Measurements from ENCODE around the gene ANXA10. TPM values are rescaled to one million over a fixed set of nuclear protein-coding genes. Genes with fewer than 3 reads are reported as not detected.

Gene ANXA10
- total and polyA plus RNA-seq, 2 experiments from 2014 or later, result not detected

DNA sequence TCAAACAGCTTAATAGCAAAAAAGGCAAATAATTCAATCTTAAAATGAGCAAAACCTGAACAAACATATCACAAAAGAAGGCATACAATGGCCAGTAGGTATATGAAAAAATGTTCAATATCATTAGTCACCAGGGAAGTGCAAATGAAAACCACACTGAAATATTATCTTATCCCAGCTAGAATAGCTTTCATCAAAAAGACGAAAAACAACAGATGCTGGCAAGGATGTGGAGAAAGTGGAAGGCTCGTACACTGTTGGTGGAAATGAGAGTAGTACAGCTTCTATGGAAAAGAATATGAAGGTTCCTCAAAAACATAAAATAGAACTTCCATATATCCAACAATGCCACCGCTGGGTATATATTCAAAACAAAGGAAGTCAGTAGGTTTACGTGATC, 29.3 kb upstream of the ANXA10 start:
- no peaks in the 10 kb centered on the region for H3K9me3 Mint-ChIP-seq
- H3K4me3 Mint-ChIP-seq, result no peak overlapping the region
- H3K27ac Mint-ChIP-seq, result no peak overlapping the region
- no peaks in the 10 kb centered on the region for H3K36me3 Mint-ChIP-seq (ENCODE audit: low read depth)
- Histone ChIP-seq H2AFZ (no peak overlapping the region), H3K36me3 (ENCODE audit: insufficient read depth) (no peaks in the 10 kb centered on the region), H3K9me2 (ENCODE audit: insufficient read depth) (no peaks in the 10 kb centered on the region), H3F3A (replicated peaks; ENCODE audit: low read depth) (no peaks in the 10 kb centered on the region), H3K4me2 (no peak overlapping the region), H3K4me1 (ENCODE audit: insufficient read depth) (peaks cover 6% of the 10 kb centered on the region; the same call in 1 of the 2 replicates), H3K27me3 (ENCODE audit: insufficient read depth) (no peaks in the 10 kb centered on the region), H4K20me1 (replicated peaks; ENCODE audit: insufficient read depth) (no peaks in the 10 kb centered on the region), H3K79me2 (replicated peaks; ENCODE audit: insufficient read depth) (no peaks in the 10 kb centered on the region), H3K27ac (ENCODE audit: low read depth) (no peak overlapping the region), H3K4me3 (no peak overlapping the region)
- TF ChIP-seq JUNB (IDR thresholded peaks at IDR 0.05; ENCODE audit: unreplicated experiment) (no peak), STAT1 (IDR thresholded peaks at IDR 0.05; ENCODE audit: unreplicated experiment) (no peak), NANOG (IDR thresholded peaks at IDR 0.05; ENCODE audit: borderline replicate concordance) (no peak)
- TF ChIP-seq, protein P1, sequence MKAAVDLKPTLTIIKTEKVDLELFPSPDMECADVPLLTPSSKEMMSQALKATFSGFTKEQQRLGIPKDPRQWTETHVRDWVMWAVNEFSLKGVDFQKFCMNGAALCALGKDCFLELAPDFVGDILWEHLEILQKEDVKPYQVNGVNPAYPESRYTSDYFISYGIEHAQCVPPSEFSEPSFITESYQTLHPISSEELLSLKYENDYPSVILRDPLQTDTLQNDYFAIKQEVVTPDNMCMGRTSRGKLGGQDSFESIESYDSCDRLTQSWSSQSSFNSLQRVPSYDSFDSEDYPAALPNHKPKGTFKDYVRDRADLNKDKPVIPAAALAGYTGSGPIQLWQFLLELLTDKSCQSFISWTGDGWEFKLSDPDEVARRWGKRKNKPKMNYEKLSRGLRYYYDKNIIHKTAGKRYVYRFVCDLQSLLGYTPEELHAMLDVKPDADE (IDR thresholded peaks at IDR 0.05), result no peak
- no peaks in the 10 kb centered on the region for H3K27me3 Mint-ChIP-seq (ENCODE audit: insufficient read depth, low read depth, poor library complexity)
- DNase-seq (ENCODE audit: low spot score) (no peak), ATAC-seq (no peak)
- peaks cover 7% of the 10 kb centered on the region; the same call in 2 of the 3 replicates for H3K4me1 Mint-ChIP-seq

DNA sequence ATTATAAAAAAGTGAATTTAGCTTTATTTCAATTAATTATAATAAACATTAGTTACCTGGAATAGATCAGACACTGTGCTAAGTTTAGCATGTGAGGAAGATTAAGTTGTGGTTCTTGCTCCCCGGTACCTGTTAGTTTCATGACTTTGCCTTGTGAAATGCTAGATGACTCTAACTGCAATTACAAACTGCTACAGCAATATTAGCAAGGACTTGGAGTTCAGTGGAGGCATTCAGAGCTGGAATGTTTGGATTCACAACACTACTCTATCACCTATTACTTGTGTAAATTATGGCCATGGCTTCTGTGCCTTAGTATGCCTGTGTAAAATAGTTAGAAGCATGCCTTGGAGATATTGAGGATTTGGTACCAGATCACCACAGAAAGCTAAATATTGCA, 21.4 kb upstream of the ANXA10 start:
- TF ChIP-seq POLR2AphosphoS5 (IDR thresholded peaks at IDR 0.05; ENCODE audit: low read depth) (no peak), STAT1 (IDR thresholded peaks at IDR 0.05; ENCODE audit: unreplicated experiment) (no peak), ZNF331 (CRISPR knock-in tag; IDR thresholded peaks at IDR 0.05; ENCODE audit: low read depth) (no peak)
- TF ChIP-seq, protein P2, sequence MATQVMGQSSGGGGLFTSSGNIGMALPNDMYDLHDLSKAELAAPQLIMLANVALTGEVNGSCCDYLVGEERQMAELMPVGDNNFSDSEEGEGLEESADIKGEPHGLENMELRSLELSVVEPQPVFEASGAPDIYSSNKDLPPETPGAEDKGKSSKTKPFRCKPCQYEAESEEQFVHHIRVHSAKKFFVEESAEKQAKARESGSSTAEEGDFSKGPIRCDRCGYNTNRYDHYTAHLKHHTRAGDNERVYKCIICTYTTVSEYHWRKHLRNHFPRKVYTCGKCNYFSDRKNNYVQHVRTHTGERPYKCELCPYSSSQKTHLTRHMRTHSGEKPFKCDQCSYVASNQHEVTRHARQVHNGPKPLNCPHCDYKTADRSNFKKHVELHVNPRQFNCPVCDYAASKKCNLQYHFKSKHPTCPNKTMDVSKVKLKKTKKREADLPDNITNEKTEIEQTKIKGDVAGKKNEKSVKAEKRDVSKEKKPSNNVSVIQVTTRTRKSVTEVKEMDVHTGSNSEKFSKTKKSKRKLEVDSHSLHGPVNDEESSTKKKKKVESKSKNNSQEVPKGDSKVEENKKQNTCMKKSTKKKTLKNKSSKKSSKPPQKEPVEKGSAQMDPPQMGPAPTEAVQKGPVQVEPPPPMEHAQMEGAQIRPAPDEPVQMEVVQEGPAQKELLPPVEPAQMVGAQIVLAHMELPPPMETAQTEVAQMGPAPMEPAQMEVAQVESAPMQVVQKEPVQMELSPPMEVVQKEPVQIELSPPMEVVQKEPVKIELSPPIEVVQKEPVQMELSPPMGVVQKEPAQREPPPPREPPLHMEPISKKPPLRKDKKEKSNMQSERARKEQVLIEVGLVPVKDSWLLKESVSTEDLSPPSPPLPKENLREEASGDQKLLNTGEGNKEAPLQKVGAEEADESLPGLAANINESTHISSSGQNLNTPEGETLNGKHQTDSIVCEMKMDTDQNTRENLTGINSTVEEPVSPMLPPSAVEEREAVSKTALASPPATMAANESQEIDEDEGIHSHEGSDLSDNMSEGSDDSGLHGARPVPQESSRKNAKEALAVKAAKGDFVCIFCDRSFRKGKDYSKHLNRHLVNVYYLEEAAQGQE (IDR thresholded peaks at IDR 0.05; ENCODE audit: unreplicated experiment), result no peak
- Histone ChIP-seq H3K4me3 (no peak overlapping the region), H4K20me1 (replicated peaks; ENCODE audit: insufficient read depth) (no peaks in the 10 kb centered on the region), H3K27me3 (ENCODE audit: insufficient read depth) (no peaks in the 10 kb centered on the region), H2AFZ (no peak overlapping the region), H3F3A (replicated peaks; ENCODE audit: low read depth) (no peaks in the 10 kb centered on the region), H3K9me2 (ENCODE audit: insufficient read depth) (no peaks in the 10 kb centered on the region), H3K27ac (ENCODE audit: low read depth) (no peak overlapping the region), H3K4me1 (ENCODE audit: insufficient read depth) (peaks cover 6% of the 10 kb centered on the region; the same call in 1 of the 2 replicates), H3K79me2 (replicated peaks; ENCODE audit: insufficient read depth) (no peaks in the 10 kb centered on the region), H3K4me2 (no peak overlapping the region), H3K36me3 (ENCODE audit: insufficient read depth) (no peaks in the 10 kb centered on the region)
- ATAC-seq (no peak), DNase-seq (ENCODE audit: low spot score) (no peak)
- H3K27me3 Mint-ChIP-seq (ENCODE audit: insufficient read depth, low read depth, poor library complexity), result no peaks in the 10 kb centered on the region
- peaks cover 7% of the 10 kb centered on the region; the same call in 2 of the 3 replicates for H3K9me3 Mint-ChIP-seq
- peaks cover 11% of the 10 kb centered on the region; the same call in 1 of the 3 replicates for H3K36me3 Mint-ChIP-seq (ENCODE audit: low read depth)
- no peak overlapping the region for H3K27ac Mint-ChIP-seq
- peaks cover 7% of the 10 kb centered on the region for H3K4me1 Mint-ChIP-seq
- no peak overlapping the region for H3K4me3 Mint-ChIP-seq

Measured in GM23338 (cell line).